8988T (cell line): ENCODE data around the gene SLC15A5.

ENCODE experiments used
- DNase-seq: peaks from one replicate; pipeline ENCODE4 v3.0.0; 2011

Gene SLC15A5

GRCh38 chr12:16168078-16168477 is 109.4 kb downstream of the SLC15A5 start:
- no peak for DNase-seq

- no peak for DNase-seq
Measured at GRCh38 chr12:16166563-16167470, 110.7 kb downstream of the SLC15A5 start.

DNA sequence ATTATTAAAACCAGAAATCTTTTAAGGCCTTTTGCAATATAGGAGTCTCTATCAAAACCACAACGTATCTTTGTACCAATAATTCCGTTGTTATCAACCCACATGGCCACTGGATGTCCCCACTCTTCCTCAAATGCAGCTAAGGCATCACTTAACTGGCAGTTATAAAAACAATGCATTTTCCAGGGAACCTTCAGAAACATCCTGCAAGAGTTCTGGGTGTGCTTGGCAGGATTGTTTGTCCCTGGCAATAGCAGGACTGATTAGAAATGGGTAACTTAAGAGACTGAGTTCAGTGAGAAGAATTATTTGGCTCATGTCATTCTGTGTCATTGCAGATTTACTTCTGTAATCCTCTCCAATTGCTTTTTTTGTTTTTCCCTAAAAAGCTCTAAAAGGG is 112.0 kb downstream of the SLC15A5 start:
- peak; percentile 7 for DNase-seq

DNA sequence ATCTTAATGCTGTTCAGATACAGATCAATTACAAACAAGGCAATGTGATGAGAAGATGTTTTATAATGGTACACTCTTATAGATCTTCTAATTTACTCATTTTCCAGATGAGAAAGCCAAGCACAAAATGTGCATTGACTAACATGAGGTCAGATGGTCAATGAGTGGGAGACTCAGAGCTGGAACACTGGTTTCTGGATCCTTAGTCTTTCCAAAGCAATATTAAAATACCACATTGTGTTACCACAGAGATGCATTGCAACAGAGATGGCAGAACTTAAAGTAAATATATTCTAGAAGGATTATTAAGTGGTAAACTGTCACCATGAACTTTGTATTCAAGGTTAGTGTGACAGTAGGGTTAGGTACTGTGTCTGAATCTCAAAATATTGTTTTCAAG is 113.6 kb downstream of the SLC15A5 start:
- no peak for DNase-seq

DNA sequence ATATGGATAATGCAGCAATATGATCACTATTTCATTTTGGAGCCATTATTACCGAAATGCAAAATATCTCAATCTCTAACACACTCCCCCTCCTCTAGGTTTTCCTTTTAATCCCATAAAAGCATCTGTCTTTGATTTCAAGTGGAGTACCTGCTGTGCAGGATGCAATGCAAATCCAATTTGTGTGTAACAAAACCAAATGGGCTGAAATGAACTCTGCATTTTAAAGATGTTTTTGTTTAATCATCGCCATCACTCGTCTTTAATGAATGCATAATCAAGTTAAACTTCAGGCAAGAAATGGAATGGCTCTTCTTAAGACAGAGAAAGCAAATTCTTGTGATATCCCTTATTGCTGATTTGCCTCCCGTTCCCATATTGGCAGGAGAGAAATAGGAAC is 114.3 kb downstream of the SLC15A5 start:
- no peak for DNase-seq

DNA sequence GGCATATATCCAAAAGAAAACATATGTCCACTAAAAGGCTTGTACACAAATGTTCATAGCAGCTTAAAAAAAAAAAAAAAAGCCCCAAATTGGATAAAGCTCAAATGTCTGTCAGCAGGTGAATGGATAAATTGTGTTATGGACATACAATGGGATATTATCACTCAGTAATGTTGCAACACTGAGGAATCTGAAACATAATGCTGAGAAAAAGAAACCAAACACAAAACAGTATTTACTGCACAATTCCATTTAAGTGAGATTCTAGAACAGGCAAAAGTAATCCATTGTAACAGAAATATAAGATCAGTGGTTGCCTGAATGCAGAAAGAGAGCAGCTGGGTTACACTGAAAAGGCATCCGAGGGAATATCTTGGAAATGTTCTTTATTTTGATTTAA is 117.9 kb downstream of the SLC15A5 start:
- DNase-seq, result no peak

GRCh38 chr12:16158050-16158449 is 119.4 kb downstream of the SLC15A5 start:
- no peak for DNase-seq

- DNase-seq, result no peak
Measured at GRCh38 chr12:16155938-16156337, 121.5 kb downstream of the SLC15A5 start.

GRCh38 chr12:16154990-16155389 is 122.5 kb downstream of the SLC15A5 start:
- no peak for DNase-seq

GRCh38 chr12:16152885-16153673 is 124.4 kb downstream of the SLC15A5 start:
- DNase-seq, result no peak

GRCh38 chr12:16150276-16150675 is 127.2 kb downstream of the SLC15A5 start:
- no peak for DNase-seq

GRCh38 chr12:16148938-16149337 is 128.5 kb downstream of the SLC15A5 start:
- no peak for DNase-seq
